CD4-positive, alpha-beta T cell treated with Interleukin-6 at 100 ng/mL for 8 hours (primary cell): ENCODE data around the gene CTNNA3.

Source experiments
- DNase-seq: peaks from one replicate; pipeline ENCODE4 v3.0.0-alpha.2; 2020; ENCODE audit warnings: mixed read lengths, low spot score

CTNNA3 gene

GRCh38 chr10:67114945-67115344 lies 581.0 kb downstream of the CTNNA3 start:
- DNase-seq: no peak

- no peak for DNase-seq
Observed at GRCh38 chr10:67112765-67113164, 583.2 kb downstream of the CTNNA3 start.

GRCh38 chr10:67110286-67110685 lies 585.7 kb downstream of the CTNNA3 start:
- DNase-seq: no peak

GRCh38 chr10:67107670-67108069 lies 588.3 kb downstream of the CTNNA3 start:
- DNase-seq: no peak

- DNase-seq: no peak
Observed at GRCh38 chr10:67100951-67101350, 595.0 kb downstream of the CTNNA3 start.

- DNase-seq: no peak
Observed at GRCh38 chr10:67098461-67098860, 597.5 kb downstream of the CTNNA3 start.

GRCh38 chr10:67095531-67095930 lies 600.5 kb downstream of the CTNNA3 start:
- no peak for DNase-seq

GRCh38 chr10:67088036-67088435 lies 608.0 kb downstream of the CTNNA3 start:
- DNase-seq: no peak

- DNase-seq: no peak
Observed at GRCh38 chr10:67087135-67087425, 608.9 kb downstream of the CTNNA3 start.

- no peak for DNase-seq
Observed at GRCh38 chr10:67086327-67087134, 609.5 kb downstream of the CTNNA3 start.

- DNase-seq: no peak
Observed at GRCh38 chr10:67079126-67079525, 616.9 kb downstream of the CTNNA3 start.

- DNase-seq: no peak
Observed at GRCh38 chr10:67077376-67077775, 618.6 kb downstream of the CTNNA3 start.

GRCh38 chr10:67076144-67076543 lies 619.9 kb downstream of the CTNNA3 start:
- DNase-seq: no peak

GRCh38 chr10:67075491-67075971 lies 620.5 kb downstream of the CTNNA3 start:
- no peak for DNase-seq

- DNase-seq: no peak
Observed at GRCh38 chr10:67072654-67073053, 623.3 kb downstream of the CTNNA3 start.

GRCh38 chr10:67050415-67050814 lies 645.6 kb downstream of the CTNNA3 start:
- no peak for DNase-seq

- no peak for DNase-seq
Observed at GRCh38 chr10:67049988-67050387, 646.0 kb downstream of the CTNNA3 start.

- no peak for DNase-seq
Observed at GRCh38 chr10:67046507-67046906, 649.5 kb downstream of the CTNNA3 start.

GRCh38 chr10:67045404-67045803 lies 650.6 kb downstream of the CTNNA3 start:
- no peak for DNase-seq

GRCh38 chr10:67043041-67043440 lies 653.0 kb downstream of the CTNNA3 start:
- DNase-seq: no peak

- no peak for DNase-seq
Observed at GRCh38 chr10:67036808-67037207, 659.2 kb downstream of the CTNNA3 start.

GRCh38 chr10:67033878-67034277 lies 662.1 kb downstream of the CTNNA3 start:
- DNase-seq: no peak

GRCh38 chr10:67022099-67022498 lies 673.9 kb downstream of the CTNNA3 start:
- DNase-seq: no peak

GRCh38 chr10:67017218-67017617 lies 678.8 kb downstream of the CTNNA3 start:
- DNase-seq: no peak
